OCI-LY1 (cell line): Measurements from ENCODE around the gene PIK3R1.

ENCODE experiments used
- CTCF ChIP-seq: fragments of 200-600 bp; sonication (generic), shearing (Covaris generic); IDR thresholded peaks from 2 replicates; pipeline ENCODE4 v1.5.1; 2017; ENCODE audit warnings: mild to moderate bottlenecking, antibody characterized with exemption, low read length, moderate library complexity, mixed read lengths
- EZH2 ChIP-seq: fragments of 200-600 bp; sonication (generic), shearing (Covaris generic); IDR thresholded peaks from 2 replicates; pipeline ENCODE4 v1.8.0; 2017; ENCODE audit warnings: borderline replicate concordance, mixed run types, mild to moderate bottlenecking, antibody characterized with exemption, low read length, moderate library complexity, mixed read lengths

GRCh38 chr5:68347536-68347935, 132.0 kb downstream of the PIK3R1 start:
- no peak for TF ChIP-seq CTCF
- no peak for TF ChIP-seq EZH2
